Activated B cell treated with CpG ODN at 0.5 μM for 24 hours (primary cell): ENCODE measurements around the gene CASP10. TPM values are rescaled to one million over a fixed set of nuclear protein-coding genes. Genes with fewer than 3 reads are reported as not detected.
"Not testable (repeated sequence)": the region's sequence is repeated elsewhere in the genome, so short reads cannot be mapped to it uniquely, and the experiment has no call there.

Source experiments
- ATAC-seq: fragments of 200-7000 bp; cut with Tn5 transposase; one replicate; pipeline ENCODE4 v1.10.0; 2021; ENCODE audit warnings: low read depth, mild to moderate bottlenecking, moderate library complexity
- CTCF ChIA-PET: fragments of 350-600 bp; sonication (Branson Sonifier 250); formaldehyde crosslinking; loops from one replicate; lab custom pipeline; 2021; ENCODE audit warnings: antibody characterized with exemption; lab: Charles Lee
- POLR2A ChIA-PET: fragments of 350-600 bp; sonication (Branson Sonifier 250); formaldehyde crosslinking; loops from one replicate; lab custom pipeline; 2021; ENCODE audit warnings: antibody characterized with exemption; lab: Charles Lee
- DNase-seq: peaks from one replicate; pipeline ENCODE4 v3.0.0; 2022
- H3K27ac Mint-ChIP-seq: one replicate; pipeline ENCODE4 v1.8.0; 2020; ENCODE audit warnings: mixed read lengths
- H3K27me3 Mint-ChIP-seq: one replicate; pipeline ENCODE4 v1.8.0; 2021; ENCODE audit warnings: mixed read lengths
- H3K36me3 Mint-ChIP-seq: one replicate; pipeline ENCODE4 v1.8.0; 2021; ENCODE audit warnings: low read depth, mixed read lengths
- H3K4me1 Mint-ChIP-seq: one replicate; pipeline ENCODE4 v1.8.0; 2021; ENCODE audit warnings: mixed read lengths
- H3K4me3 Mint-ChIP-seq: one replicate; pipeline ENCODE4 v1.8.0; 2020; ENCODE audit warnings: mild to moderate bottlenecking, mixed read lengths
- H3K9me3 Mint-ChIP-seq: one replicate; pipeline ENCODE4 v1.8.0; 2020; ENCODE audit warnings: mixed read lengths
- intact Hi-C: fragments of 100-400 bp; cut with micrococcal nuclease; formaldehyde crosslinking; loops from one replicate; pipeline ENCODE4 v1.15.1; 2024
- total RNA-seq: library from RNA; stranded (reverse); gene quantifications from 2 replicates; pipeline ENCODE4 v1.2.3, GENCODE V29; 2022
- TF ChIP-seq, protein P1 (sequence below): fragments of 200-600 bp; IDR thresholded peaks from one replicate; pipeline ENCODE4 v1.8.0; 2022; ENCODE audit warnings: antibody characterized with exemption, mild to moderate bottlenecking

CASP10 gene
- total RNA-seq, 1 donor from 2014 or later: 13.8 TPM

DNA sequence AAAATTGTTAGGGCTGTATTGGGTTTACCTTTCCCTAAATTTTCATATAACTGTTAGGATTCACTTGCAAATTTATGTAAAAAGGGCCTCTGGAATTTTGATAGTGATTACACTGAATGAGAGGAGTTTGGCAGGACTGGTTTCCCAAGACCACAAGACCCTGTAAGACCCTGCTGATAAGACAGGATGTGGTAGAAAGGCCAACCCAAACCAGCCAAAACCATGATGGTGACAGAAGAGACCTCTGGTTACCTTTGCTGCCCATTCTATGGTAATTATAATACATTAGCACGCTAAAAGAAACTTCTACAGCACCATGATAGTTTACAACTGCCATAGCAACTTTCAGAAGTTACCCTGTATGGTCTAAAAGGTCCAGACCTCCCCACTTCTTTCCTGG is 8.3 kb upstream of the CASP10 start:
- ChIA-PET POLR2A (no interaction called here), CTCF (no interaction called here)
- Mint-ChIP-seq H3K27me3 (no peaks in the 10 kb centered on the region), H3K4me3 (no peak overlapping the region), H3K4me1 (peaks cover 13% of the 10 kb centered on the region), H3K36me3 (peaks cover 1% of the 10 kb centered on the region), H3K9me3 (peaks cover 1% of the 10 kb centered on the region), H3K27ac (no peak overlapping the region)
- intact Hi-C loops: no loop called here
- DNase-seq (no peak), ATAC-seq (no peak)
- TF ChIP-seq, protein P1, sequence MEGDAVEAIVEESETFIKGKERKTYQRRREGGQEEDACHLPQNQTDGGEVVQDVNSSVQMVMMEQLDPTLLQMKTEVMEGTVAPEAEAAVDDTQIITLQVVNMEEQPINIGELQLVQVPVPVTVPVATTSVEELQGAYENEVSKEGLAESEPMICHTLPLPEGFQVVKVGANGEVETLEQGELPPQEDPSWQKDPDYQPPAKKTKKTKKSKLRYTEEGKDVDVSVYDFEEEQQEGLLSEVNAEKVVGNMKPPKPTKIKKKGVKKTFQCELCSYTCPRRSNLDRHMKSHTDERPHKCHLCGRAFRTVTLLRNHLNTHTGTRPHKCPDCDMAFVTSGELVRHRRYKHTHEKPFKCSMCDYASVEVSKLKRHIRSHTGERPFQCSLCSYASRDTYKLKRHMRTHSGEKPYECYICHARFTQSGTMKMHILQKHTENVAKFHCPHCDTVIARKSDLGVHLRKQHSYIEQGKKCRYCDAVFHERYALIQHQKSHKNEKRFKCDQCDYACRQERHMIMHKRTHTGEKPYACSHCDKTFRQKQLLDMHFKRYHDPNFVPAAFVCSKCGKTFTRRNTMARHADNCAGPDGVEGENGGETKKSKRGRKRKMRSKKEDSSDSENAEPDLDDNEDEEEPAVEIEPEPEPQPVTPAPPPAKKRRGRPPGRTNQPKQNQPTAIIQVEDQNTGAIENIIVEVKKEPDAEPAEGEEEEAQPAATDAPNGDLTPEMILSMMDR: no peak

DNA sequence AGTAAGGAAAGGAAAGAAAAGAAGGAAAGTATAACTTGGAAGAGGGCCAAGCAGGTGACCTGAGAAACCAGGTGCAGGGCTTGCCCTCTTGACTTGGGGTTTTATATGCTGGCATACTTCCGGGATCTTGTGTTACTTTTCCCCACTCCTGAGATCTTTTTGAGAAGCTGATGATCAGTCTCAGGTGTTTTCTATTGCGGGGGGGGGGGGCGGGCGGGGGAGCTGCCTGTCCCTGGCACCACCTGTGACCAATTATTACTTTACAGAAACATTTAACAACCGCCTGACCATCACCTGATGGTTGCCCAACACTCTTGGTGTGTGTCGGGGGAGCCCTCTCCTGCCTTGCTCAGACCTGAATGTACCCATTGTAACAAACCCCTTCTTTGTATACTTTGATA is 6.9 kb upstream of the CASP10 start:
- no peak overlapping the region for H3K27ac Mint-ChIP-seq
- no peak overlapping the region for H3K4me3 Mint-ChIP-seq
- intact Hi-C loops: loop anchor here (2.0 kb wide), 2 partner anchors 19 to 599 kb away; no protein-coding TSS in a partner anchor
- no peaks in the 10 kb centered on the region for H3K36me3 Mint-ChIP-seq
- no peaks in the 10 kb centered on the region for H3K9me3 Mint-ChIP-seq
- DNase-seq (no peak), ATAC-seq (no peak)
- H3K27me3 Mint-ChIP-seq: no peaks in the 10 kb centered on the region
- POLR2A ChIA-PET: interaction anchor here (0.6 to 3.3 kb wide), 3 partner anchors 44 to 74 kb away, joined by 6 to 41 read pairs (median 8); partner anchors contain the start of gene CFLAR
- peaks cover 7% of the 10 kb centered on the region for H3K4me1 Mint-ChIP-seq
- TF ChIP-seq, protein P1: no peak
- CTCF ChIA-PET: interaction anchor here (0.6 to 2.2 kb wide), 5 partner anchors 57 to 213 kb away, joined by 3 to 17 read pairs (median 4); partner anchors contain the start of gene ORC2

DNA sequence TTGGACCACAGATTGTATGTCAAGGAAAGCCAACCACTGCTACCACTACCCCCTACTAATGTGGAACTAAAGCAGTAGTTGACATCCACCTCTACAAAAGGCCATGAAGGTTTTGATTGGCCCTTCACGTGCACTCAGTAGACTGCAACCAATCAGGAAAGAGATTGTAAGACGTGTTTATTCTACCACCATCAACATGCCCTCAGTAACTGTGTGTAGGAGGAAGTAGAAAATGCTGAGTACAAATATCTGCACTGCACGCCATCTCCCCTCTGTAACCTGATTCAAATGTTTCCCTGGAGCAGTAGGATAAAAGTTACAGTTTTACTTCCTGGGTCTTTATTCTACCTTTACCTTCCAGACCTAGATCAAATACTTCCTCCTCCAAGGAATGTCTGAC is 2.9 kb upstream of the CASP10 start:
- Mint-ChIP-seq H3K9me3 (no peaks in the 10 kb centered on the region), H3K4me1 (peaks cover 29% of the 10 kb centered on the region), H3K27me3 (no peaks in the 10 kb centered on the region), H3K36me3 (peaks cover 3% of the 10 kb centered on the region), H3K27ac (no peak overlapping the region), H3K4me3 (no peak overlapping the region)
- DNase-seq (no peak), ATAC-seq (no peak)
- TF ChIP-seq, protein P1: no peak
- ChIA-PET CTCF (interaction anchor here (0.7 kb wide), 1 partner anchor 52 kb away, joined by 3 read pairs; no protein-coding TSS in a partner anchor), POLR2A (interaction anchor here (1.1 kb wide), 1 partner anchor 52 kb away, joined by 4 read pairs; no protein-coding TSS in a partner anchor)
- intact Hi-C loops: loop anchor here (5.0 kb wide), 1 partner anchor 293 kb away; the partner anchor contains the start of genes NIF3L1 and PPIL3

DNA sequence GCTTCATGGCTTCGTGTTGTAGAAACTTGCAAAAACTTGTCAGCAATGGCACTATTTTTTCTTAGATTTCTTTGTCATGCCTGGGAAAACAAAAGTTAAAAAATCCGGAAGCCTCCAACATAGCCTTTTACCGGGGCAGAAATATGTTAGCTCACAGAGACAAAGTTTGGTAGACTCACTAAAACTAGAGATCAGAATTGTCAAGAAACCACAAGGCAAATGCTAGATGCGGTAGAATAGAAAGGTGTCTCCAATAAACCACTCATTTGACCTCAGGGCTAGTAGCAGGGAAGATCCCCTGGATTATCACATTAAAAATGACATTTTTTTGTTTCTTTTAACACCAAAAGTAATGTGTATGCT is 405 bp downstream of the CASP10 start:
- Mint-ChIP-seq H3K4me1 (peaks cover 50% of the 10 kb centered on the region), H3K4me3 (peak overlapping the region; percentile 92), H3K27me3 (no peaks in the 10 kb centered on the region), H3K27ac (peak overlapping the region; percentile 83), H3K36me3 (peaks cover 13% of the 10 kb centered on the region), H3K9me3 (no peaks in the 10 kb centered on the region)
- no peak for DNase-seq
- TF ChIP-seq, protein P1: no peak
- no peak for ATAC-seq
- intact Hi-C loops: loop anchor here (1.0 to 5.0 kb wide), 5 partner anchors 26 to 296 kb away; partner anchors contain the start of genes NIF3L1 and PPIL3
- CTCF ChIA-PET: interaction anchor here (0.8 to 2.9 kb wide), 21 partner anchors 9 to 280 kb away, joined by 3 to 147 read pairs (median 5); partner anchors contain the start of gene ORC2
- POLR2A ChIA-PET: interaction anchor here (1.1 to 3.6 kb wide), 9 partner anchors 9 to 220 kb away, joined by 3 to 73 read pairs (median 6); partner anchors contain the start of genes CASP8, CFLAR and ORC2

DNA sequence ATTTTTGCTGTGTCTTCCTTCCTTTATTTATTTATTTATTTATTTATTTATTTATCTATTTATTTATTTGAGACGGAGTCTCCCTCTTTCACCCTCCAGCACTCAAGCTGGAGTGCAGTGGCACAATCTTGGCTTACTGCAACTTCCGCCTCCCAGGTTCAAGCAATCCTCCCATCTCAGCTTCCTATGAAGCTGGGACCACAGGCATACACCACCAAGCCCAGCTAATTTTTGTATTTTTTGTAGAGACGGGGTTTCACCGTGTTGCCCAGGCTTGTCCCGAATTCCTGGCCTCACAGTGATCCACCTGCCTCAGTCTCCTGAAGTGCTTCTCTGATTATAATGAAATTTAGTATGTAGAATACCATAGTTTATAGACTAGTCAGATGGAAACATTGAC is 894 bp downstream of the CASP10 start:
- not testable (repeated sequence) for ATAC-seq, H3K27ac Mint-ChIP-seq, H3K9me3 Mint-ChIP-seq, DNase-seq, H3K27me3 Mint-ChIP-seq
- POLR2A ChIA-PET: interaction anchor here (2.2 to 3.6 kb wide), 2 partner anchors 11 to 49 kb away, joined by 12 to 73 read pairs; no protein-coding TSS in a partner anchor
- intact Hi-C loops: loop anchor here (1.0 to 5.0 kb wide), 6 partner anchors 9 to 297 kb away; partner anchors contain the start of genes NIF3L1 and PPIL3
- Mint-ChIP-seq H3K4me1 (peaks cover 52% of the 10 kb centered on the region), H3K4me3 (peak overlapping the region; percentile 78), H3K36me3 (peaks cover 16% of the 10 kb centered on the region)
- CTCF ChIA-PET: interaction anchor here (1.1 to 2.9 kb wide), 7 partner anchors 11 to 280 kb away, joined by 3 to 147 read pairs (median 5); no protein-coding TSS in a partner anchor

DNA sequence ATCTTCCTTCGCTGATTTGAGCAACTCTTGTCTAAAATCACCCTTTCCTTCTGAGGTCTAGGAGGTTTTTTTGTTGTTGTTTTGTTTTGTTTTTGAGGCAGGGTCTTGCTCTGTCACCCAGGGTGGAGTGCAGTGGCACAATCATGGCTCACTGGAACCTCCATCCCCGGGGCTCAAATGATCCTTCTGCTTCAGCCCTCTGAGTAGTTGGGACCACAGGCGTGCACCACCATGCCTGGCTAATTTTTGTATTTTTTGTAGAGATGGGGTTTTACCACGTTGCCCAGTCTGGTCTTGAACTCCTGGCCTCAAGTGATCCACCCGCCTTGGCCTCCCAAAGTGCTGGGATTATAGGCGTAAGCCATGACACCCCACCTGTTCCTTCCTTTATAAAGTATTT is 1.3 kb downstream of the CASP10 start:
- not testable (repeated sequence) for DNase-seq, H3K9me3 Mint-ChIP-seq, H3K27me3 Mint-ChIP-seq, ATAC-seq
- peaks cover 16% of the 10 kb centered on the region for H3K36me3 Mint-ChIP-seq
- H3K4me3 Mint-ChIP-seq: peak overlapping the region; percentile 78
- intact Hi-C loops: loop anchor here (1.0 to 5.0 kb wide), 2 partner anchors 9 to 297 kb away; partner anchors contain the start of genes NIF3L1 and PPIL3
- H3K4me1 Mint-ChIP-seq: peaks cover 52% of the 10 kb centered on the region
- H3K27ac Mint-ChIP-seq: peak overlapping the region; percentile 50
- POLR2A ChIA-PET: interaction anchor here (2.2 to 3.6 kb wide), 2 partner anchors 10 to 49 kb away, joined by 12 to 73 read pairs; no protein-coding TSS in a partner anchor
- CTCF ChIA-PET: interaction anchor here (2.2 to 2.9 kb wide), 3 partner anchors 11 to 49 kb away, joined by 8 to 147 read pairs (median 23); no protein-coding TSS in a partner anchor
